SK-N-SH (cell line): Measurements from ENCODE around the gene DTNBP1. TPM values are rescaled to one million over a fixed set of nuclear protein-coding genes. Genes with fewer than 3 reads are reported as not detected.

ENCODE experiments used
- CTCF ChIA-PET: fragments of 300-600, 350-600 bp; formaldehyde crosslinking; extraction: SDS; loops from one replicate; lab custom pipeline; 2021; lab: Yijun Ruan, JAX
- POLR2A ChIA-PET: fragments of 350-600 bp; sonication (Branson Sonifier 250); formaldehyde crosslinking; extraction: SDS; loops from one replicate; lab custom pipeline; 2020; ENCODE audit warnings: antibody characterized with exemption, inconsistent platforms; lab: Yijun Ruan, JAX
- DNase-seq: peaks from one replicate; pipeline ENCODE4 v3.0.0; 2012
- H2AFZ ChIP-seq: fragments of 200-600 bp; sonication (generic); 2 replicates; pipeline ENCODE4 v1.8.1; 2016; ENCODE audit warnings: antibody characterized with exemption, mild to moderate bottlenecking, low read depth
- H3F3A ChIP-seq: fragments of 200-600 bp; sonication (generic); replicated peaks from 2 replicates; pipeline ENCODE3; 2016; ENCODE audit warnings: antibody characterized with exemption, mild to moderate bottlenecking; ENCODE audit not compliant: insufficient read depth
- H3K27ac ChIP-seq, 2 experiments: fragments of 200-500 bp in 1 of 2; fragments of 200-600 bp in 1 of 2; sonication (Bioruptor generic) in 1 of 2; sonication (generic), shearing (Covaris generic) in 1 of 2; 2 replicates each; pipeline versions ENCODE4 v1.5.1 to v1.6.1; 2014 to 2016; ENCODE audit warnings: low read depth in 2 of 2, inconsistent platforms in 1 of 2, low read length in 1 of 2, mild to moderate bottlenecking in 1 of 2, mixed read lengths in 1 of 2
- H3K27me3 ChIP-seq: fragments of 200-600 bp; sonication (generic), shearing (Covaris generic); 2 replicates; pipeline ENCODE4 v1.6.1; 2016; ENCODE audit warnings: mixed run types; ENCODE audit not compliant: insufficient read depth
- H3K36me3 ChIP-seq, 2 experiments: fragments of 200-500 bp in 1 of 2; fragments of 200-600 bp in 1 of 2; sonication (Bioruptor generic) in 1 of 2; sonication (generic) in 1 of 2; replicated peaks in 1 of 2; 2 replicates each; pipeline versions ENCODE3 to v1.5.1; 2014 to 2016; ENCODE audit warnings: low read length in 1 of 2, mild to moderate bottlenecking in 1 of 2; ENCODE audit not compliant: insufficient read depth in 2 of 2, control insufficient read depth in 1 of 2
- H3K4me1 ChIP-seq, 2 experiments: fragments of 200-500 bp in 1 of 2; fragments of 200-600 bp in 1 of 2; sonication (Bioruptor generic) in 1 of 2; sonication (generic), shearing (Covaris generic) in 1 of 2; 2 replicates each; pipeline versions ENCODE4 v1.5.1 to v1.6.1; 2014 to 2016; ENCODE audit warnings: low read depth in 1 of 2, low read length in 1 of 2, mixed run types in 1 of 2; ENCODE audit not compliant: insufficient read depth in 2 of 2, control insufficient read depth in 1 of 2
- H3K4me2 ChIP-seq: fragments of 200-600 bp; sonication (generic), shearing (Covaris generic); 2 replicates; pipeline ENCODE4 v1.6.1; 2017; ENCODE audit warnings: mixed run types
- H3K4me3 ChIP-seq, 2 experiments: fragments of 200-500 bp in 1 of 2; fragments of 200-600 bp in 1 of 2; sonication (Bioruptor generic) in 1 of 2; sonication (generic), shearing (Covaris generic) in 1 of 2; 2 replicates each; pipeline versions ENCODE4 v1.5.1 to v1.8.1; 2014 to 2016; ENCODE audit warnings: low read depth in 2 of 2, inconsistent platforms in 1 of 2, low read length in 1 of 2, mild to moderate bottlenecking in 1 of 2, mixed read lengths in 1 of 2, moderate library complexity in 1 of 2
- H3K79me2 ChIP-seq: fragments of 200-600 bp; sonication (generic); 2 replicates; pipeline ENCODE4 v1.8.1; 2017; ENCODE audit warnings: mild to moderate bottlenecking; ENCODE audit not compliant: insufficient read depth
- H3K9ac ChIP-seq: fragments of 200-600 bp; sonication (generic); 2 replicates; pipeline ENCODE4 v1.6.1; 2017; ENCODE audit warnings: mixed run types
- H3K9me2 ChIP-seq: fragments of 200-600 bp; sonication (generic); 2 replicates; pipeline ENCODE4 v1.6.1; 2017; ENCODE audit warnings: mixed run types
- H3K9me3 ChIP-seq: fragments of 200-600 bp; sonication (generic); 2 replicates; pipeline ENCODE4 v1.6.1; 2017; ENCODE audit warnings: mixed run types, mild to moderate bottlenecking, moderate library complexity
- H4K20me1 ChIP-seq: fragments of 200-600 bp; sonication (generic); 2 replicates; pipeline ENCODE4 v1.6.1; 2017; ENCODE audit warnings: mild to moderate bottlenecking, mixed run types; ENCODE audit not compliant: insufficient read depth
- CTCF ChIP-seq: fragments of 200-600 bp; sonication (generic); IDR thresholded peaks from 2 replicates; pipeline ENCODE4 v1.6.1; 2017; ENCODE audit warnings: antibody characterized with exemption, mild to moderate bottlenecking, moderate library complexity
- ELF1 ChIP-seq: IDR thresholded peaks from 2 replicates; pipeline ENCODE4 v1.4.0; 2012
- EP300 ChIP-seq, 2 experiments: IDR thresholded peaks; 2 replicates each; pipeline versions ENCODE4 v1.4.0 to v1.6.1; 2012; ENCODE audit warnings: borderline replicate concordance in 1 of 2, low read depth in 1 of 2, low read length in 1 of 2
- FOSL2 ChIP-seq: IDR thresholded peaks from 2 replicates; pipeline ENCODE4 v1.4.0; 2012; ENCODE audit warnings: low read depth, mild to moderate bottlenecking, moderate library complexity, borderline replicate concordance
- FOXJ3 ChIP-seq: sonication (generic); formaldehyde crosslinking; IDR thresholded peaks from 2 replicates; pipeline ENCODE4 v1.5.1; 2020; ENCODE audit warnings: mild to moderate bottlenecking, missing genetic modification reagents
- FOXM1 ChIP-seq: IDR thresholded peaks from 2 replicates; pipeline ENCODE4 v1.4.0; 2012; ENCODE audit warnings: low read depth, mild to moderate bottlenecking
- GABPA ChIP-seq: IDR thresholded peaks from 2 replicates; pipeline ENCODE4 v1.4.0; 2012; ENCODE audit warnings: low read depth, mild to moderate bottlenecking
- MEF2A ChIP-seq: IDR thresholded peaks from 2 replicates; pipeline ENCODE4 v1.4.0; 2012; ENCODE audit warnings: low read depth, borderline replicate concordance
- NFIC ChIP-seq: IDR thresholded peaks from 2 replicates; pipeline ENCODE4 v1.4.0; 2012; ENCODE audit warnings: borderline replicate concordance
- RAD21 ChIP-seq: IDR thresholded peaks from 2 replicates; pipeline ENCODE4 v1.6.1; 2012; ENCODE audit warnings: mild to moderate bottlenecking, low read length
- RCOR1 ChIP-seq: fragments of 150-350 bp; IDR thresholded peaks from 2 replicates; pipeline ENCODE4 v1.6.1; 2017; ENCODE audit warnings: antibody characterized with exemption, low read length
- RFX5 ChIP-seq: IDR thresholded peaks from 2 replicates; pipeline ENCODE4 v1.6.1; 2012; ENCODE audit warnings: mild to moderate bottlenecking, improper control_type of control experiment, low read length
- RXRA ChIP-seq: IDR thresholded peaks from 2 replicates; pipeline ENCODE4 v1.4.0; 2012; ENCODE audit warnings: low read depth, mild to moderate bottlenecking, borderline replicate concordance
- SIN3A ChIP-seq: IDR thresholded peaks from 2 replicates; pipeline ENCODE4 v1.6.1; 2012; ENCODE audit warnings: low read depth, mild to moderate bottlenecking, low read length, moderate library complexity, borderline replicate concordance
- SMC3 ChIP-seq: IDR thresholded peaks from 2 replicates; pipeline ENCODE4 v1.6.1; 2012; ENCODE audit warnings: low read depth, low read length, improper control_type of control experiment
- TCF12 ChIP-seq: IDR thresholded peaks from 2 replicates; pipeline ENCODE4 v1.4.0; 2012
- TEAD4 ChIP-seq: IDR thresholded peaks from 2 replicates; pipeline ENCODE4 v1.4.0; 2012; ENCODE audit warnings: mild to moderate bottlenecking, borderline replicate concordance; ENCODE audit not compliant: insufficient read depth
- WGBS: methylation state at CpG from one replicate; pipeline ENCODE4 v1.1.6; 2017; ENCODE audit warnings: low lambda C conversion rate; 5-methylcytosine and 5-hydroxymethylcytosine counted together
- polyA plus RNA-seq, 3 experiments: library from polyadenylated mRNA; depleted of rRNA; stranded (reverse); fragments of >200 nt; gene quantifications; 2 replicates each; pipeline ENCODE4 v1.2.3, GENCODE V29; 2012
- TF ChIP-seq, protein P1 (sequence below): fragments of 150-350 bp; IDR thresholded peaks from 2 replicates; pipeline ENCODE4 v1.6.1; 2016; ENCODE audit warnings: mild to moderate bottlenecking, low read depth, low read length
- TF ChIP-seq, protein P2 (sequence below): fragments of 150-350 bp; IDR thresholded peaks from 2 replicates; pipeline ENCODE4 v1.6.1; 2017; ENCODE audit warnings: antibody characterized with exemption, low read length, low read depth, borderline replicate concordance

The DTNBP1 gene
- polyA plus RNA-seq, 1 of the 3 experiments (the other 2 are of a cell fraction), result 19.7 TPM

GRCh38 chr6:15474196-15474595 is 188.6 kb downstream of the DTNBP1 start:
- no peak overlapping the region for H2AFZ ChIP-seq
- DNase-seq, result no peak
- H3K4me2 ChIP-seq, result no peak overlapping the region
- TF ChIP-seq SIN3A (no peak), EP300 (IDR thresholded peaks at IDR 0.05; ENCODE audit: borderline replicate concordance in 1 of 2, low read depth in 1 of 2, low read length in 1 of 2) (no peak), RCOR1 (no peak), FOXJ3 (CRISPR knock-in tag) (no peak), ELF1 (no peak), SMC3 (no peak), GABPA (no peak), RXRA (no peak), RAD21 (no peak), TCF12 (no peak)
- no peak overlapping the region for H3K9ac ChIP-seq
- no peaks in the 10 kb centered on the region for H3K9me2 ChIP-seq
- H3F3A ChIP-seq, result no peaks in the 10 kb centered on the region
- H3K4me1 ChIP-seq, result peaks cover 0 to 15% of the 10 kb centered on the region in 2 experiments; a peak in 2 of 4 replicates
- no peaks in the 10 kb centered on the region for H4K20me1 ChIP-seq
- H3K79me2 ChIP-seq, result no peaks in the 10 kb centered on the region
- ChIA-PET POLR2A (no interaction called here), CTCF (interaction anchor here (1.9 kb wide), 1 partner anchor 16 kb away, joined by 5 read pairs; no protein-coding TSS in a partner anchor)
- no peaks in the 10 kb centered on the region for H3K9me3 ChIP-seq
- WGBS, result 95% methylated on average over 2 of the region's 2 CpGs
- H3K36me3 ChIP-seq, result peaks cover 0 to 8% of the 10 kb centered on the region in 2 experiments
- no peak overlapping the region for H3K27ac ChIP-seq
- no peak overlapping the region for H3K4me3 ChIP-seq
- no peaks in the 10 kb centered on the region for H3K27me3 ChIP-seq

- WGBS, result 98% methylated on average over 6 of the region's 6 CpGs
- Histone ChIP-seq H3K79me2 (no peaks in the 10 kb centered on the region), H4K20me1 (no peaks in the 10 kb centered on the region), H3K36me3 (peaks cover 2 to 8% of the 10 kb centered on the region in 2 experiments), H3K9me2 (no peaks in the 10 kb centered on the region), H3K27ac (no peak overlapping the region), H3K4me2 (no peak overlapping the region), H3K27me3 (no peaks in the 10 kb centered on the region), H2AFZ (no peak overlapping the region)
- POLR2A ChIA-PET, result no interaction called here
- DNase-seq, result no peak
- no peak for TF ChIP-seq ELF1
- TF ChIP-seq, all 33 proteins: peak for 0
- Histone ChIP-seq H3K9ac (no peak overlapping the region), H3K9me3 (no peaks in the 10 kb centered on the region), H3K4me3 (no peak overlapping the region), H3K4me1 (peaks cover 0 to 15% of the 10 kb centered on the region in 2 experiments; a peak in 2 of 4 replicates), H3F3A (no peaks in the 10 kb centered on the region)
- CTCF ChIA-PET, result interaction anchor here (0.6 to 1.9 kb wide), 2 partner anchors 17 to 1600 kb away, joined by 3 to 5 read pairs; no protein-coding TSS in a partner anchor
These were observed 189.1 kb downstream of the DTNBP1 start for GRCh38 chr6:15473741-15474161.

DNA sequence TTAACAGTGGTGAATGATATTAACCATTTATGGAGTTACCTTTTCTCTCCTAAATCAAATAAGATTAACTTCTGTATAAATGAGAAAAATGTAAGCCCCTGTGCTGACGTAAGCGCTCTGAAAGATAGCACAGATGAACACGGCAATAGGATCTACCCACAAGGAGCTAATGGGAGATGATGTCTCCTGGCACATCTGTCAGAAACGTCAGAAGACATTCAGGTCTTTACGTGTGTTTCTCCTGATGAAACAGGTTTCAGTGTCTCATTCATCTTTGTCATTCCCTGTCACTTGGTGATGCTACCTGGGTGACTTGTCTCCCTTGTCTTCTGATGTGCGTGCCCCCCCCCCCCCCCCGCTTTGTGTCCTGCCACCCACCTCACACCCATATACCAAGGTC is 189.7 kb downstream of the DTNBP1 start:
- no peak for DNase-seq
- Histone ChIP-seq H3F3A (no peaks in the 10 kb centered on the region), H3K9me2 (no peaks in the 10 kb centered on the region), H3K27ac (no peak overlapping the region), H3K27me3 (no peaks in the 10 kb centered on the region), H3K4me3 (no peak overlapping the region), H3K9ac (no peak overlapping the region), H3K36me3 (peaks cover 5 to 8% of the 10 kb centered on the region in 2 experiments), H3K9me3 (no peaks in the 10 kb centered on the region), H3K4me1 (peaks cover 0 to 15% of the 10 kb centered on the region in 2 experiments; a peak in 2 of 4 replicates), H3K4me2 (no peak overlapping the region), H2AFZ (no peak overlapping the region), H4K20me1 (no peaks in the 10 kb centered on the region), H3K79me2 (no peaks in the 10 kb centered on the region)
- ChIA-PET CTCF (interaction anchor here (0.6 to 1.9 kb wide), 2 partner anchors 17 to 1599 kb away, joined by 3 to 5 read pairs; no protein-coding TSS in a partner anchor), POLR2A (no interaction called here)
- 95% methylated on average over 7 of the region's 7 CpGs for WGBS
- TF ChIP-seq CTCF (no peak), FOXJ3 (CRISPR knock-in tag) (no peak), FOXM1 (no peak), MEF2A (no peak), TCF12 (no peak), ELF1 (no peak), TEAD4 (no peak), NFIC (no peak), FOSL2 (no peak), SMC3 (no peak), RFX5 (no peak), RCOR1 (no peak), GABPA (no peak), EP300 (IDR thresholded peaks at IDR 0.05; ENCODE audit: borderline replicate concordance in 1 of 2, low read depth in 1 of 2, low read length in 1 of 2) (no peak)
- TF ChIP-seq, protein P1, sequence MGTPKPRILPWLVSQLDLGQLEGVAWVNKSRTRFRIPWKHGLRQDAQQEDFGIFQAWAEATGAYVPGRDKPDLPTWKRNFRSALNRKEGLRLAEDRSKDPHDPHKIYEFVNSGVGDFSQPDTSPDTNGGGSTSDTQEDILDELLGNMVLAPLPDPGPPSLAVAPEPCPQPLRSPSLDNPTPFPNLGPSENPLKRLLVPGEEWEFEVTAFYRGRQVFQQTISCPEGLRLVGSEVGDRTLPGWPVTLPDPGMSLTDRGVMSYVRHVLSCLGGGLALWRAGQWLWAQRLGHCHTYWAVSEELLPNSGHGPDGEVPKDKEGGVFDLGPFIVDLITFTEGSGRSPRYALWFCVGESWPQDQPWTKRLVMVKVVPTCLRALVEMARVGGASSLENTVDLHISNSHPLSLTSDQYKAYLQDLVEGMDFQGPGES, result no peak
- TF ChIP-seq, protein P2, sequence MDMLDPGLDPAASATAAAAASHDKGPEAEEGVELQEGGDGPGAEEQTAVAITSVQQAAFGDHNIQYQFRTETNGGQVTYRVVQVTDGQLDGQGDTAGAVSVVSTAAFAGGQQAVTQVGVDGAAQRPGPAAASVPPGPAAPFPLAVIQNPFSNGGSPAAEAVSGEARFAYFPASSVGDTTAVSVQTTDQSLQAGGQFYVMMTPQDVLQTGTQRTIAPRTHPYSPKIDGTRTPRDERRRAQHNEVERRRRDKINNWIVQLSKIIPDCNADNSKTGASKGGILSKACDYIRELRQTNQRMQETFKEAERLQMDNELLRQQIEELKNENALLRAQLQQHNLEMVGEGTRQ, result no peak
